CD1c-positive myeloid dendritic cell (primary cell): ENCODE measurements around the gene FOXP1.

Source experiments
- DNase-seq: peaks from one replicate; pipeline ENCODE4 v3.0.0-alpha.2; 2016; ENCODE audit errors: extremely low spot score

Gene FOXP1

GRCh38 chr3:71372911-71373637 is 210.5 kb downstream of the FOXP1 start:
- DNase-seq: no peak

- no peak for DNase-seq
Observed at GRCh38 chr3:71372241-71372768, 211.2 kb downstream of the FOXP1 start.

- DNase-seq: no peak
Observed at GRCh38 chr3:71371282-71371681, 212.2 kb downstream of the FOXP1 start.

GRCh38 chr3:71370467-71370866 is 213.1 kb downstream of the FOXP1 start:
- DNase-seq: no peak

GRCh38 chr3:71369701-71370391 is 213.7 kb downstream of the FOXP1 start:
- no peak for DNase-seq

GRCh38 chr3:71366988-71367604 is 216.4 kb downstream of the FOXP1 start:
- no peak for DNase-seq

GRCh38 chr3:71361334-71361890 is 222.1 kb downstream of the FOXP1 start:
- no peak for DNase-seq

GRCh38 chr3:71360764-71361163 is 222.8 kb downstream of the FOXP1 start:
- no peak for DNase-seq

- no peak for DNase-seq
Observed at GRCh38 chr3:71360180-71360579, 223.3 kb downstream of the FOXP1 start.

- no peak for DNase-seq
Observed at GRCh38 chr3:71358243-71358642, 225.3 kb downstream of the FOXP1 start.

GRCh38 chr3:71356265-71356664 is 227.3 kb downstream of the FOXP1 start:
- no peak for DNase-seq

GRCh38 chr3:71355862-71356261 is 227.7 kb downstream of the FOXP1 start:
- no peak for DNase-seq

GRCh38 chr3:71355037-71355436 is 228.5 kb downstream of the FOXP1 start:
- DNase-seq: no peak

- no peak for DNase-seq
Observed at GRCh38 chr3:71351403-71352149, 232.0 kb downstream of the FOXP1 start.

- no peak for DNase-seq
Observed at GRCh38 chr3:71350998-71351397, 232.5 kb downstream of the FOXP1 start.

GRCh38 chr3:71348831-71349230 is 234.7 kb downstream of the FOXP1 start:
- DNase-seq: no peak

GRCh38 chr3:71348001-71348632 is 235.4 kb downstream of the FOXP1 start:
- no peak for DNase-seq

GRCh38 chr3:71346061-71346460 is 237.5 kb downstream of the FOXP1 start:
- DNase-seq: no peak

- DNase-seq: no peak
Observed at GRCh38 chr3:71345429-71346040, 238.0 kb downstream of the FOXP1 start.

- no peak for DNase-seq
Observed at GRCh38 chr3:71341721-71342120, 241.8 kb downstream of the FOXP1 start.

- DNase-seq: no peak
Observed at GRCh38 chr3:71339049-71339448, 244.5 kb downstream of the FOXP1 start.
